ENCODE measurements around the gene KCNJ10. TPM values are rescaled to one million over a fixed set of nuclear protein-coding genes. Genes with fewer than 3 reads are reported as not detected.

Gene KCNJ10
- total and polyA plus RNA-seq, 2 of the 13 experiments (the other 11 are each of a cell fraction or from before 2014, with no cell fraction given) = 4.4 to 10.3 TPM

DNA sequence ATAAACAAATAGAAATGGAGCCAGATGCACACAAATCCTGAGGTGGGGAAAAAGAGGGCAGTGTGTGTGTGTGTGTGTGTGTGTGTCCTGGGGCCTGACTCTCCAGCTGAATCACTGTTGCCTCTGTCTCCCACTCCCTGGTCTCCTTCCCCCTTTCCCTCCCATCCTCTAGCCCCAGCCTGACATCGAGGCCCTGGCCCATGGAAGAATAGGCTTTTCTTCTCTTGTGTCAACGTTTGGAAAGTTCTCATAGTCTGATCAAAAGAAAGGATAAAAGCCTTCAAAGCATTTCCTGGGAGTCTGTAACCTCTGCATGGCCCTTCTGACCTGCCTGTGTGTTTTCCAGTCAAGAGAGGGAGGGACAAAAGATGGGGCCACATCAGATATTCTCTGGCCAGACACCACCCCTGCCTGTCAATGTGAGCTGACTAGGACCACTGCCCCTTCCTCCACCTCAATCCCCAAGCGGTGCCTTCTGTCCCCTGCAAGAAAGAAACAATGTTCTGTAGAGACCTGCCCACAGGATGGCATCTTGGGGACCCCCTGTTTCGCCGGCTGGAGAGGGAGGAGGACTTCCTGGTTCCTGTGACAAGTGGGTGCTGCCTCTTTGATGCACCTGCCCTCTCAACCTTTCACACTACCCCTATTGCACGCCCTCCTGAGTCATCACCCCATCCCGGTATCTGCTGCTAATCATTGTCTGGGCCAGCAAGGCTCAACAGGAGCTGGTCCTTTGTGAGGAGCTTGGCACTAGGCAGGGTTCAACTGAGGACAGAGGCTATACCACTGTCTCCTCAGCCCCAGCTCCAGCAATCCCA lies 16.2 kb downstream of the KCNJ10 start (continued):
- TF ChIP-seq, protein P1, sequence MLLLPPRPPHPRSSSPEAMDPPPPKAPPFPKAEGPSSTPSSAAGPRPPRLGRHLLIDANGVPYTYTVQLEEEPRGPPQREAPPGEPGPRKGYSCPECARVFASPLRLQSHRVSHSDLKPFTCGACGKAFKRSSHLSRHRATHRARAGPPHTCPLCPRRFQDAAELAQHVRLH (CRISPR knock-in tag; IDR thresholded peaks at IDR 0.05; ENCODE audit: borderline replicate concordance, low read depth) = no peak
- no peak for TF ChIP-seq ZBTB21 (CRISPR knock-in tag; IDR thresholded peaks at IDR 0.05)
- TF ChIP-seq GZF1 (CRISPR knock-in tag; IDR thresholded peaks at IDR 0.05) = no peak
- TF ChIP-seq FOXA1 (IDR thresholded peaks at IDR 0.05) = no peak
- peak; percentile 43; the same call in 1 of the 2 replicates for TF ChIP-seq FOXA1 (CRISPR knock-in tag; IDR thresholded peaks at IDR 0.05)
- no peak for TF ChIP-seq ARNT (IDR thresholded peaks at IDR 0.05)
- TF ChIP-seq, protein P2, sequence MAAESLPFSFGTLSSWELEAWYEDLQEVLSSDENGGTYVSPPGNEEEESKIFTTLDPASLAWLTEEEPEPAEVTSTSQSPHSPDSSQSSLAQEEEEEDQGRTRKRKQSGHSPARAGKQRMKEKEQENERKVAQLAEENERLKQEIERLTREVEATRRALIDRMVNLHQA (CRISPR knock-in tag; IDR thresholded peaks at IDR 0.05) = no peak
- no peak for TF ChIP-seq ZNF382 (CRISPR knock-in tag; IDR thresholded peaks at IDR 0.05; ENCODE audit: borderline replicate concordance)
- peak; percentile 69 for TF ChIP-seq KDM1A (CRISPR knock-in tag; IDR thresholded peaks at IDR 0.05)
- TF ChIP-seq, protein P3, sequence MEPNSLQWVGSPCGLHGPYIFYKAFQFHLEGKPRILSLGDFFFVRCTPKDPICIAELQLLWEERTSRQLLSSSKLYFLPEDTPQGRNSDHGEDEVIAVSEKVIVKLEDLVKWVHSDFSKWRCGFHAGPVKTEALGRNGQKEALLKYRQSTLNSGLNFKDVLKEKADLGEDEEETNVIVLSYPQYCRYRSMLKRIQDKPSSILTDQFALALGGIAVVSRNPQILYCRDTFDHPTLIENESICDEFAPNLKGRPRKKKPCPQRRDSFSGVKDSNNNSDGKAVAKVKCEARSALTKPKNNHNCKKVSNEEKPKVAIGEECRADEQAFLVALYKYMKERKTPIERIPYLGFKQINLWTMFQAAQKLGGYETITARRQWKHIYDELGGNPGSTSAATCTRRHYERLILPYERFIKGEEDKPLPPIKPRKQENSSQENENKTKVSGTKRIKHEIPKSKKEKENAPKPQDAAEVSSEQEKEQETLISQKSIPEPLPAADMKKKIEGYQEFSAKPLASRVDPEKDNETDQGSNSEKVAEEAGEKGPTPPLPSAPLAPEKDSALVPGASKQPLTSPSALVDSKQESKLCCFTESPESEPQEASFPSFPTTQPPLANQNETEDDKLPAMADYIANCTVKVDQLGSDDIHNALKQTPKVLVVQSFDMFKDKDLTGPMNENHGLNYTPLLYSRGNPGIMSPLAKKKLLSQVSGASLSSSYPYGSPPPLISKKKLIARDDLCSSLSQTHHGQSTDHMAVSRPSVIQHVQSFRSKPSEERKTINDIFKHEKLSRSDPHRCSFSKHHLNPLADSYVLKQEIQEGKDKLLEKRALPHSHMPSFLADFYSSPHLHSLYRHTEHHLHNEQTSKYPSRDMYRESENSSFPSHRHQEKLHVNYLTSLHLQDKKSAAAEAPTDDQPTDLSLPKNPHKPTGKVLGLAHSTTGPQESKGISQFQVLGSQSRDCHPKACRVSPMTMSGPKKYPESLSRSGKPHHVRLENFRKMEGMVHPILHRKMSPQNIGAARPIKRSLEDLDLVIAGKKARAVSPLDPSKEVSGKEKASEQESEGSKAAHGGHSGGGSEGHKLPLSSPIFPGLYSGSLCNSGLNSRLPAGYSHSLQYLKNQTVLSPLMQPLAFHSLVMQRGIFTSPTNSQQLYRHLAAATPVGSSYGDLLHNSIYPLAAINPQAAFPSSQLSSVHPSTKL (CRISPR knock-in tag; IDR thresholded peaks at IDR 0.05) = peak; percentile 81
- no peak for TF ChIP-seq KAT7 (CRISPR knock-in tag; IDR thresholded peaks at IDR 0.05; ENCODE audit: borderline replicate concordance)
- no peak for TF ChIP-seq HOXA7 (CRISPR knock-in tag; IDR thresholded peaks at IDR 0.05)
- TF ChIP-seq, protein P4, sequence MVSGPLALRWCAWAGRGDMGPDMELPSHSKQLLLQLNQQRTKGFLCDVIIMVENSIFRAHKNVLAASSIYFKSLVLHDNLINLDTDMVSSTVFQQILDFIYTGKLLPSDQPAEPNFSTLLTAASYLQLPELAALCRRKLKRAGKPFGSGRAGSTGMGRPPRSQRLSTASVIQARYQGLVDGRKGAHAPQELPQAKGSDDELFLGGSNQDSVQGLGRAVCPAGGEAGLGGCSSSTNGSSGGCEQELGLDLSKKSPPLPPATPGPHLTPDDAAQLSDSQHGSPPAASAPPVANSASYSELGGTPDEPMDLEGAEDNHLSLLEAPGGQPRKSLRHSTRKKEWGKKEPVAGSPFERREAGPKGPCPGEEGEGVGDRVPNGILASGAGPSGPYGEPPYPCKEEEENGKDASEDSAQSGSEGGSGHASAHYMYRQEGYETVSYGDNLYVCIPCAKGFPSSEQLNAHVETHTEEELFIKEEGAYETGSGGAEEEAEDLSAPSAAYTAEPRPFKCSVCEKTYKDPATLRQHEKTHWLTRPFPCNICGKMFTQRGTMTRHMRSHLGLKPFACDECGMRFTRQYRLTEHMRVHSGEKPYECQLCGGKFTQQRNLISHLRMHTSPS (CRISPR knock-in tag; IDR thresholded peaks at IDR 0.05; ENCODE audit: low read depth) = no peak; the same call in 1 of the 2 replicates
- TF ChIP-seq, protein P5, sequence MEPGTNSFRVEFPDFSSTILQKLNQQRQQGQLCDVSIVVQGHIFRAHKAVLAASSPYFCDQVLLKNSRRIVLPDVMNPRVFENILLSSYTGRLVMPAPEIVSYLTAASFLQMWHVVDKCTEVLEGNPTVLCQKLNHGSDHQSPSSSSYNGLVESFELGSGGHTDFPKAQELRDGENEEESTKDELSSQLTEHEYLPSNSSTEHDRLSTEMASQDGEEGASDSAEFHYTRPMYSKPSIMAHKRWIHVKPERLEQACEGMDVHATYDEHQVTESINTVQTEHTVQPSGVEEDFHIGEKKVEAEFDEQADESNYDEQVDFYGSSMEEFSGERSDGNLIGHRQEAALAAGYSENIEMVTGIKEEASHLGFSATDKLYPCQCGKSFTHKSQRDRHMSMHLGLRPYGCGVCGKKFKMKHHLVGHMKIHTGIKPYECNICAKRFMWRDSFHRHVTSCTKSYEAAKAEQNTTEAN (CRISPR knock-in tag; conservative IDR thresholded peaks at IDR 0.05) = peak; percentile 13; the same call in 1 of the 2 replicates
- TF ChIP-seq, protein P6, sequence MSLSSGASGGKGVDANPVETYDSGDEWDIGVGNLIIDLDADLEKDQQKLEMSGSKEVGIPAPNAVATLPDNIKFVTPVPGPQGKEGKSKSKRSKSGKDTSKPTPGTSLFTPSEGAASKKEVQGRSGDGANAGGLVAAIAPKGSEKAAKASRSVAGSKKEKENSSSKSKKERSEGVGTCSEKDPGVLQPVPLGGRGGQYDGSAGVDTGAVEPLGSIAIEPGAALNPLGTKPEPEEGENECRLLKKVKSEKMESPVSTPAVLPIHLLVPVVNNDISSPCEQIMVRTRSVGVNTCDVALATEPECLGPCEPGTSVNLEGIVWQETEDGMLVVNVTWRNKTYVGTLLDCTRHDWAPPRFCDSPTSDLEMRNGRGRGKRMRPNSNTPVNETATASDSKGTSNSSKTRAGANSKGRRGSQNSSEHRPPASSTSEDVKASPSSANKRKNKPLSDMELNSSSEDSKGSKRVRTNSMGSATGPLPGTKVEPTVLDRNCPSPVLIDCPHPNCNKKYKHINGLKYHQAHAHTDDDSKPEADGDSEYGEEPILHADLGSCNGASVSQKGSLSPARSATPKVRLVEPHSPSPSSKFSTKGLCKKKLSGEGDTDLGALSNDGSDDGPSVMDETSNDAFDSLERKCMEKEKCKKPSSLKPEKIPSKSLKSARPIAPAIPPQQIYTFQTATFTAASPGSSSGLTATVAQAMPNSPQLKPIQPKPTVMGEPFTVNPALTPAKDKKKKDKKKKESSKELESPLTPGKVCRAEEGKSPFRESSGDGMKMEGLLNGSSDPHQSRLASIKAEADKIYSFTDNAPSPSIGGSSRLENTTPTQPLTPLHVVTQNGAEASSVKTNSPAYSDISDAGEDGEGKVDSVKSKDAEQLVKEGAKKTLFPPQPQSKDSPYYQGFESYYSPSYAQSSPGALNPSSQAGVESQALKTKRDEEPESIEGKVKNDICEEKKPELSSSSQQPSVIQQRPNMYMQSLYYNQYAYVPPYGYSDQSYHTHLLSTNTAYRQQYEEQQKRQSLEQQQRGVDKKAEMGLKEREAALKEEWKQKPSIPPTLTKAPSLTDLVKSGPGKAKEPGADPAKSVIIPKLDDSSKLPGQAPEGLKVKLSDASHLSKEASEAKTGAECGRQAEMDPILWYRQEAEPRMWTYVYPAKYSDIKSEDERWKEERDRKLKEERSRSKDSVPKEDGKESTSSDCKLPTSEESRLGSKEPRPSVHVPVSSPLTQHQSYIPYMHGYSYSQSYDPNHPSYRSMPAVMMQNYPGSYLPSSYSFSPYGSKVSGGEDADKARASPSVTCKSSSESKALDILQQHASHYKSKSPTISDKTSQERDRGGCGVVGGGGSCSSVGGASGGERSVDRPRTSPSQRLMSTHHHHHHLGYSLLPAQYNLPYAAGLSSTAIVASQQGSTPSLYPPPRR (CRISPR knock-in tag; IDR thresholded peaks at IDR 0.05; ENCODE audit: borderline replicate concordance) = peak; percentile 90
- TF ChIP-seq ZNF768 (CRISPR knock-in tag; IDR thresholded peaks at IDR 0.05) = no peak
- no peak for TF ChIP-seq ZNF777 (CRISPR knock-in tag; IDR thresholded peaks at IDR 0.05)
- TF ChIP-seq ZNF143 (CRISPR knock-in tag; IDR thresholded peaks at IDR 0.05) = no peak

All from HepG2 (cell line).